OCI-LY7 (cell line): ENCODE results near the gene MYZAP. TPM values are rescaled to one million over a fixed set of nuclear protein-coding genes. Genes with fewer than 3 reads are reported as not detected.

Experiments
- BruUV-seq: library from RNA; stranded (reverse); fragments of 400-500 nt; replicated peaks from 2 replicates; lab custom pipeline; 2021; lab: Mats Ljungman, UMichigan
- CTCF ChIA-PET: fragments of 300-600 bp; sonication (Branson Sonifier 250); formaldehyde crosslinking; loops from one replicate; lab custom pipeline; 2022; ENCODE audit warnings: antibody characterized with exemption; ENCODE audit not compliant: unreplicated experiment; lab: Charles Lee
- POLR2A ChIA-PET: fragments of 300-600 bp; sonication (Branson Sonifier 250); formaldehyde crosslinking; loops from one replicate; lab custom pipeline; 2022; ENCODE audit warnings: antibody characterized with exemption; lab: Charles Lee
- DNase-seq: peaks from one replicate; pipeline ENCODE4 v3.0.0-alpha.2; 2015; ENCODE audit warnings: low spot score
- H2AFZ ChIP-seq: fragments of 200-600 bp; sonication (generic), shearing (Covaris generic); 2 replicates; pipeline ENCODE4 v1.6.1; 2014; ENCODE audit warnings: mild to moderate bottlenecking, antibody characterized with exemption, low read length, moderate library complexity
- H3K27ac ChIP-seq: fragments of 200-600 bp; sonication (generic); 2 replicates; pipeline ENCODE4 v1.5.1; 2014; ENCODE audit warnings: mixed run types, low read depth, mild to moderate bottlenecking, moderate library complexity, low read length, inconsistent platforms; ENCODE audit not compliant: poor library complexity, severe bottlenecking
- H3K36me3 ChIP-seq: fragments of 200-600 bp; sonication (generic); 2 replicates; pipeline ENCODE4 v1.6.1; 2014; ENCODE audit warnings: mild to moderate bottlenecking, antibody characterized with exemption, low read length, moderate library complexity, mixed read lengths; ENCODE audit not compliant: insufficient read depth
- H3K4me1 ChIP-seq: fragments of 200-600 bp; sonication (generic); 2 replicates; pipeline ENCODE4 v1.5.1; 2014; ENCODE audit warnings: mild to moderate bottlenecking, low read length; ENCODE audit not compliant: insufficient read depth, poor library complexity, severe bottlenecking
- H3K4me2 ChIP-seq: fragments of 200-600 bp; sonication (generic); 2 replicates; pipeline ENCODE4 v1.6.1; 2014; ENCODE audit warnings: mild to moderate bottlenecking, low read length
- H3K4me3 ChIP-seq: fragments of 200-600 bp; sonication (generic); 2 replicates; pipeline ENCODE4 v1.5.1; 2014; ENCODE audit warnings: mild to moderate bottlenecking, low read depth, low read length; ENCODE audit not compliant: poor library complexity, severe bottlenecking
- H3K79me2 ChIP-seq: fragments of 200-600 bp; sonication (generic); 2 replicates; pipeline ENCODE4 v1.6.1; 2016; ENCODE audit warnings: low read depth, mild to moderate bottlenecking, low read length, moderate library complexity, mixed read lengths; ENCODE audit not compliant: insufficient read depth
- H3K9me2 ChIP-seq: fragments of 200-600 bp; sonication (generic); 2 replicates; pipeline ENCODE4 v1.6.1; 2016; ENCODE audit warnings: mild to moderate bottlenecking, low read length, mixed read lengths; ENCODE audit not compliant: insufficient read depth
- H3K9me3 ChIP-seq: fragments of 200-600 bp; sonication (generic); 2 replicates; pipeline ENCODE4 v1.6.1; 2014; ENCODE audit warnings: mild to moderate bottlenecking, mixed run types, low read length, mixed read lengths
- H4K20me1 ChIP-seq: fragments of 200-600 bp; sonication (generic); 2 replicates; pipeline ENCODE4 v1.6.1; 2014; ENCODE audit warnings: mild to moderate bottlenecking, antibody characterized with exemption, low read length, moderate library complexity, mixed read lengths; ENCODE audit not compliant: insufficient read depth
- CTCF ChIP-seq: fragments of 200-600 bp; sonication (generic); conservative IDR thresholded peaks from 2 replicates; pipeline ENCODE4 v1.5.1; 2014; ENCODE audit warnings: mild to moderate bottlenecking, antibody characterized with exemption, low read length, moderate library complexity, mixed read lengths
- EZH2phosphoT487 ChIP-seq: fragments of 200-600 bp; sonication (generic); IDR thresholded peaks from 2 replicates; pipeline ENCODE4 v1.6.1; 2018; ENCODE audit warnings: low read depth, borderline replicate concordance, mild to moderate bottlenecking, mixed run types, antibody characterized with exemption, low read length, moderate library complexity, mixed read lengths
- intact Hi-C: fragments of 100-400 bp; cut with micrococcal nuclease; formaldehyde crosslinking; loops from one replicate; pipeline ENCODE4 v1.10.0; 2022; ENCODE audit not compliant: unreplicated experiment
- total RNA-seq, 2 experiments: library from RNA; depleted of rRNA in 1 of 2; stranded (reverse); fragments of >200 nt in 1 of 2; shearing (Covaris generic) in 1 of 2; gene quantifications; 2 replicates each; pipeline ENCODE4 v1.2.3, GENCODE V29; 2014 to 2022

Gene MYZAP
- total RNA-seq, 2 experiments from 2014 or later, result not detected

GRCh38 chr15:57662091-57662744 lies 70.5 kb downstream of the MYZAP start:
- DNase-seq, result no peak
- Histone ChIP-seq H3K36me3 (no peaks in the 10 kb centered on the region), H3K4me2 (no peak overlapping the region), H2AFZ (no peak overlapping the region), H3K27ac (no peak overlapping the region), H3K9me3 (no peaks in the 10 kb centered on the region), H3K4me3 (no peak overlapping the region), H3K4me1 (no peaks in the 10 kb centered on the region), H4K20me1 (no peaks in the 10 kb centered on the region), H3K9me2 (no peaks in the 10 kb centered on the region), H3K79me2 (no peaks in the 10 kb centered on the region)
- no TSS peak for BruUV-seq
- POLR2A ChIA-PET, result interaction anchor here (0.7 kb wide), 1 partner anchor 928 kb away, joined by 3 read pairs; no protein-coding TSS in a partner anchor
- intact Hi-C loops, result no loop called here
- TF ChIP-seq CTCF, result no peak
- no peak for TF ChIP-seq EZH2phosphoT487
- CTCF ChIA-PET, result no interaction called here

- BruUV-seq, result no TSS peak
- intact Hi-C loops, result no loop called here
- POLR2A ChIA-PET, result interaction anchor here (0.7 to 0.9 kb wide), 2 partner anchors 12 to 928 kb away, joined by 3 read pairs; no protein-coding TSS in a partner anchor
- H3K27ac ChIP-seq, result no peak overlapping the region
- H4K20me1 ChIP-seq, result no peaks in the 10 kb centered on the region
- DNase-seq, result no peak
- H3K79me2 ChIP-seq, result no peaks in the 10 kb centered on the region
- CTCF ChIA-PET, result interaction anchor here (0.6 kb wide), 1 partner anchor 116 kb away, joined by 3 read pairs; no protein-coding TSS in a partner anchor
- H3K36me3 ChIP-seq, result no peaks in the 10 kb centered on the region
- no peak overlapping the region for H3K4me3 ChIP-seq
- no peak overlapping the region for H3K4me2 ChIP-seq
- no peak overlapping the region for H2AFZ ChIP-seq
- H3K9me3 ChIP-seq, result no peaks in the 10 kb centered on the region
- no peaks in the 10 kb centered on the region for H3K4me1 ChIP-seq
- no peak for TF ChIP-seq EZH2phosphoT487
- TF ChIP-seq CTCF, result no peak
- H3K9me2 ChIP-seq, result no peaks in the 10 kb centered on the region
These were observed 71.1 kb downstream of the MYZAP start for GRCh38 chr15:57662802-57663201.

- H3K4me2 ChIP-seq, result no peak overlapping the region
- H3K36me3 ChIP-seq, result no peaks in the 10 kb centered on the region
- DNase-seq, result no peak
- POLR2A ChIA-PET, result interaction anchor here (0.9 kb wide), 1 partner anchor 12 kb away, joined by 3 read pairs; no protein-coding TSS in a partner anchor
- no peak overlapping the region for H3K27ac ChIP-seq
- CTCF ChIA-PET, result interaction anchor here (0.6 kb wide), 1 partner anchor 116 kb away, joined by 3 read pairs; no protein-coding TSS in a partner anchor
- no peaks in the 10 kb centered on the region for H3K79me2 ChIP-seq
- no peak overlapping the region for H2AFZ ChIP-seq
- no peaks in the 10 kb centered on the region for H4K20me1 ChIP-seq
- H3K9me3 ChIP-seq, result no peaks in the 10 kb centered on the region
- TF ChIP-seq EZH2phosphoT487 (no peak), CTCF (no peak)
- intact Hi-C loops, result no loop called here
- BruUV-seq, result no TSS peak
- no peaks in the 10 kb centered on the region for H3K4me1 ChIP-seq
- H3K4me3 ChIP-seq, result no peak overlapping the region
- no peaks in the 10 kb centered on the region for H3K9me2 ChIP-seq
These were observed 71.6 kb downstream of the MYZAP start for GRCh38 chr15:57663262-57663661.
